Fibroblast of skin of back (primary cell): ENCODE measurements around the gene C1orf94.

Experiments used
- DNase-seq: peaks from one replicate; pipeline ENCODE4 v3.0.0-alpha.2; 2013

The C1orf94 gene

DNA sequence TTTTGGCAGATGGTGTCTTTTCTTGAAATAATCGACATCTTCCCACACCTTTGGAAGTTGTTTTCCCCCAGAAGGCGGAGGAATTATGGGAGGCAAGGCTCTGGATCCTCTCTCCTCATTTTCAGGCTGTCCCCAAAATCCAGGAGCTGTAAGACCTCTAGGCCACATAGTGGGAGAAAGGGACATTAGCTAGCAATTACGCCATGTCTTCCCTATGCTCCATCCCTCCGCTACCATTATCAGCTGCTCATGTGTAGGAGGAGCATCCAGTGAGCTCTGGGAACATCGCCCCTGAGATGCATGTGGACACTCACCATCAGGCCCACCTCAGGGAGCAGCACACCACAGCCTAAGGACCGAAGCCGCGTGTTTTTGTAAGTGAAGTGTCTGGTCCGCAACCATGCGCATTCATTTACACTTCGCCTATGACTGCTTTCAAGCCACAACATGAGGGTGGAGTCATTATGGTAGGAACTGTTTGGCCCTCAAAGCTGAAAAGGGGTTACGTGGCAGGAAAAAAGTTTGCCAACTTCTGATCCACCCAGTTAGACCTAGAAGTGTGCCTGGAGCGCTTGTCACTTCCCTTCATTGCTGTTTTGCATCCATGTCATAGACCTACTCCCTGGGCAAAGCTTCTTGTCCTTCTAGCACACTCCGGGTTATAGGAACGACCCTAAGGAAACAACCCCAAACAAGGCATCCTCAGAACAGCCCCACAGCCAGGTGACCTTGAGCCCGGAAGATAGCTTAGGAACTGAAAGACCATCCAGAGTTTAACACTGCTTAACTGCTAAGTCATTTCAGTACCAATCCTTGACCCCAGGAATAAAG lies 85.5 kb downstream of the C1orf94 start:
- no peak for DNase-seq

DNA sequence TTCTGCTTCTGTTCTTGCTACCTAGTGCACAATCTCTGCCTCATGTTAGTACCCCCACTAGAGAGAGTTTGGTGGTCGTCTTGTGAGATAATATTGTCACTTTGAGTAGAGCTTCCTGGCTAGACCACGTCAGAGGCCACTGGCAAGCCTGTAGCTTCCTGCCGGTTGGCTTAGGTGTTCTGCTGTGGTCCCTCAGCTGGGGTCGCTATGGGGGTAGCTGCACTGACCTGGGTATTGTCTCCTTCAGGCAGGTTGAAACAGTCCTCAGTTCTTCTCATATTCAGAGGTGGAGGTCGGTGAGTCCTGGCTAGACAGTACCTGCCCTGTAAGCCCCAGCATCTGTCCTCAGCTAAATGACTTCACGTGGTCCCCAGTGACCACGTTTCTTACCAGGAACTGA lies 86.2 kb downstream of the C1orf94 start:
- no peak for DNase-seq

DNA sequence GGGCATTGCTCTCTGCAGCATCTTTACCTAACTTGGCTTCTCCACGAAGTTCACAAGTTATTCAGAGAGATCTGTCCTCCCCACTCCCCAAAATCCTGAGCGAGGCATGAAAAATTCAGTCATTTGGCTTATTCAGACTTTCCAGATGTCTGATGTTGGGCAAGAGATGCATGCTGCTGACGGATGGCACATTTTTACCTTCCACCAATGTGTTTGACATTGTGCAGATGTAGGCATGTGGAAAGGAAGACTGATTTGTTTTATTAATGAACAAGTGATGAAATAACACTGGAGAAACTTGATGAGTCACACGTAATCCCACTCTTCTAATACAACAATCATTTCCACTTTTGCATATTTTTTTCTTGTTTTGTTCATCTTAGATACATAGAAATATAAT lies 86.7 kb downstream of the C1orf94 start:
- peak; percentile 8 for DNase-seq

DNA sequence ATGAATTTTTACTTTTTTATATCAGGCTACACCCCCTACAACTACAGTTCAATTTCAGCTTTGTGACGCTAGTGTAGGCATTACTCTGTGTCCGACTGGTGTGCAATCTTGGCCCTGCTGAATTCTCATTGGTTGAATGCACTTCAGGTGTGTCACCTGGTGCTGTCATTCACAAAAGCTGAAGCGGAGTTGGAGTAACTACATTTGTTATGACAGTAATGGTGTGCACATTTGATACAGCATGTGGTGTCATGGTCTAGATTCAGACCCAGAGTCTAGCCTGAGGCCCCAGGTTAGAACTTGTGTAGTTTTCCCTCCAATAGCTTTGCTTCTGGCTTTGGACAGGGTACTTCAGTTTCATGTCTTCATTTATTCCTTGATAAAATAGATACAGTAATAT lies 88.7 kb downstream of the C1orf94 start:
- no peak for DNase-seq

DNA sequence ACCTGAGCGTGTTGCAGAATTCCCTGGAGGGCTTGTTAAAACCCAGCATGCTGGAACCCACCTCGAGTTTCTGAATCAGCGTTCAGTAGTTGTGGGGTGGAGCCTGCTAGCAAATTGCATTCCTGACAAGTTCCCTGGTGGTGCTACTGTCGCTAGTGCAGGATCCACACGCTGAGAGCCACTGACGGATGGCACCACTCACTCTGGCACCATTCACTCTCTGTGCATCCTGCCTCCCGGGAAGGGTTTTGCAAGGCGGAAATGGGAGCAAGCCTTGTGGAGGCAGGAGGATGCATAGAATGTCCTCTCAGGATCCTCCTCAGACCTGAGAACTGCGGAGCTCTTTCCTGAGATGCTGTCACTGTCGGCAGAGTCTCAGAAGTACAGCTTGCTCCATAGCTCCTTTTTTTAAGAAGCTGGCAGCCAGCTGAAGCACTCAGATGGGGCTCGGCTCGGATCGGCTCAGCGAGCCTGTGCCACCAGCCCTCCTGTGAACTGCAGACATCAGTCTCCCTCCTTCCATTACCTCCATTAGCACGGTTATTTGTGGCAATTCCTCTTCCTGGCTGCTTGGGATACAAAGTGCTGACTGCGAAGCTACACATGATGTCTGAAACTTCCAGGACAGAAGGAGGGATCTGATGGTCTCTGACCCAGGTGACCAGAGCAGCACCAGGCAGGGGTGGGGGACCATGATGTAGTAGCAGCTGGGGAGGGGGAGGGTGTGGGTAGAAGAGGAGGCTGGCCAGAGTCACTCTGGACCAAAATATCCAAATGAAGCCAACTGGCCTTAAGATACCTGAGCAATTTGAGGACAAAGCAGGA lies 89.6 kb downstream of the C1orf94 start:
- DNase-seq = peak; percentile 52

DNA sequence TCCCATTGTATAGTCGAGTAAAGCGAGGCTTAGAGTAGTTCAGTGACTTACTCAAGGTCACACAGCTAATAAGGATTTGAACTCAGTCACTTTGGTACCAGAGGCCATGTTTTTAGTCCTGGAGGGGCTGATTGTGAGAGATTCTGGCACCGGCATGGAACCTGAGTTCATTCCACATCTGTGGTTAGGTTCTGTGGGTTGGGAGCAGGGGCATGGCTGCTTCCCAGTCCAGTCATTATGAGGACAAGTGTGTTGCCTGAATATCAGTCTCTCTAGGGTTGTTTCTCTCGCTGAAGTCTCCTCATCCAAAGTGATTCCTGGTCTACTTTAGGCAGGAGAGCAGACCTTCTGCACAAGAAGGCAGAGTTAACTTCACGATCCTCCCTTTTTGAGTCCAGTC lies 90.6 kb downstream of the C1orf94 start:
- peak; percentile 12 for DNase-seq

DNA sequence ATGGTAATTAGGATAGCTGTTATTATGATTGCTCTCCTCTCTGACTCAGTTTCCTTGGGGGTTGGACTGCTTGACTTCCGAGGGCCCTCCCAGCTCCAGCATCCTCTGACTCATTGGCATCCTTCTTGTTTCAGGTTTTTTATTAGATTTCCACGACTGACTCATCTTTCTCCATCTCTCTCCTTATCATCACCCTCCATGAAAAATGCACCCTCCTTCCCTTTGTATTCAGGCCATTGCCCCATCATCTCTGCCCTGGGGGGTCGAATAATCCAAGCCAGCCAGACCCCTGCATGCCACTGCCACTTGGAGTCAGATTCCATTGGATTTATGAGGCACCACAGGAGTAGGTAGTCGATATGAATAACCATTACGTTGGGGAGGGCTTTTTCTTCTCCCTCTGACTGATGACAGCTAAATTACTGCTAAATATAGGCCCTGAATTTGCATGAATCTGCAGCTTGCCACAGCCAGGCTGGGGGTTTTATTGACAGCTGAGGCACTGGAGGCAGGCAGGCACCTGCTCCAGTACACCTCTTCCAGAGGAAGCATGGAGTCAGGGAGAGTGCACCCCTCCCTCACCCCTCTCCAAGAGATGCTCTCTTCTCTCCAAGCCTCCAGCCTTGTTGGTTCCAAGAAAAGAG lies 91.7 kb downstream of the C1orf94 start:
- peak; percentile 97 for DNase-seq
